ENCODE data around the gene HSD11B2. TPM values are rescaled to one million over a fixed set of nuclear protein-coding genes. Genes with fewer than 3 reads are reported as not detected.
A peak's percentile ranks its signal among the peaks of the same experiment; 100 is the strongest.

The HSD11B2 gene
- total RNA-seq, 3 donors from 2014 or later (not counting 1 experiment from before 2014, with no cell fraction given), result not detected

GRCh38 chr16:67445126-67445426 lies 14.2 kb downstream of the HSD11B2 start:
- H3K9me3 ChIP-seq (ENCODE audit: control insufficient read depth, insufficient read depth, low read length), result no peaks in the 10 kb centered on the region
- H3K36me3 ChIP-seq (ENCODE audit: control insufficient read depth, insufficient read depth, low read length), result peaks cover 52% of the 10 kb centered on the region
- 98% methylated on average over 7 of the region's 7 CpGs for WGBS (ENCODE audit: insufficient coverage)
- no peak overlapping the region for H3K4me3 Mint-ChIP-seq
- no peaks in the 10 kb centered on the region for H3K27me3 ChIP-seq (ENCODE audit: control insufficient read depth, insufficient read depth, low read length)
- H3K4me1 Mint-ChIP-seq, result peaks cover 22 to 40% of the 10 kb centered on the region in 2 donors
- no peaks in the 10 kb centered on the region for H3K36me3 Mint-ChIP-seq
- ATAC-seq (no peak), DNase-seq (no peak)
- H3K27ac ChIP-seq (ENCODE audit: low read length), result no peak overlapping the region
- intact Hi-C loops (cut with micrococcal nuclease), result no loop called here
- H3K4me3 ChIP-seq (ENCODE audit: low read length), result no peak overlapping the region
- no peaks in the 10 kb centered on the region for H3K4me1 ChIP-seq (ENCODE audit: control insufficient read depth, insufficient read depth, low read length)
- H3K27me3 Mint-ChIP-seq (ENCODE audit: low read depth in 2 of 2), result no peaks in the 10 kb centered on the region
- no peak for TF ChIP-seq CTCF (IDR thresholded peaks at IDR 0.05)
- peak overlapping the region in 1 of 2 donors; percentile 68 for H3K27ac Mint-ChIP-seq
- no peaks in the 10 kb centered on the region for H3K9me3 Mint-ChIP-seq

GRCh38 chr16:67445441-67445912 lies 14.6 kb downstream of the HSD11B2 start:
- Histone ChIP-seq H3K4me3 (ENCODE audit: low read length) (no peak overlapping the region), H3K36me3 (ENCODE audit: control insufficient read depth, insufficient read depth, low read length) (peaks cover 53% of the 10 kb centered on the region), H3K9me3 (ENCODE audit: control insufficient read depth, insufficient read depth, low read length) (no peaks in the 10 kb centered on the region), H3K4me1 (ENCODE audit: control insufficient read depth, insufficient read depth, low read length) (no peaks in the 10 kb centered on the region), H3K27ac (ENCODE audit: low read length) (no peak overlapping the region), H3K27me3 (ENCODE audit: control insufficient read depth, insufficient read depth, low read length) (no peaks in the 10 kb centered on the region)
- no peak for TF ChIP-seq CTCF (IDR thresholded peaks at IDR 0.05)
- Mint-ChIP-seq H3K27ac (peak overlapping the region in 1 of 2 donors; percentile 68), H3K9me3 (no peaks in the 10 kb centered on the region), H3K4me1 (peaks cover 25 to 44% of the 10 kb centered on the region in 2 donors), H3K27me3 (ENCODE audit: low read depth in 2 of 2) (no peaks in the 10 kb centered on the region), H3K4me3 (no peak overlapping the region), H3K36me3 (no peaks in the 10 kb centered on the region)
- ATAC-seq (no peak), DNase-seq (no peak)
- intact Hi-C loops (cut with micrococcal nuclease), result no loop called here
- 97% methylated on average over 3 of the region's 3 CpGs for WGBS (ENCODE audit: insufficient coverage)

- H3K9me3 ChIP-seq (ENCODE audit: control insufficient read depth, insufficient read depth, low read length), result no peaks in the 10 kb centered on the region
- H3K27me3 ChIP-seq (ENCODE audit: control insufficient read depth, insufficient read depth, low read length), result no peaks in the 10 kb centered on the region
- no peak for TF ChIP-seq CTCF (IDR thresholded peaks at IDR 0.05)
- peaks cover 29 to 52% of the 10 kb centered on the region in 2 donors for H3K4me1 Mint-ChIP-seq
- H3K9me3 Mint-ChIP-seq, result no peaks in the 10 kb centered on the region
- no peaks in the 10 kb centered on the region for H3K27me3 Mint-ChIP-seq (ENCODE audit: low read depth in 2 of 2)
- H3K4me1 ChIP-seq (ENCODE audit: control insufficient read depth, insufficient read depth, low read length), result no peaks in the 10 kb centered on the region
- peak overlapping the region in 1 of 2 donors; percentile 40 for H3K27ac Mint-ChIP-seq
- DNase-seq, result no peak
- H3K4me3 ChIP-seq (ENCODE audit: low read length), result no peak overlapping the region
- no peak overlapping the region for H3K27ac ChIP-seq (ENCODE audit: low read length)
- no peaks in the 10 kb centered on the region for H3K36me3 Mint-ChIP-seq
- H3K36me3 ChIP-seq (ENCODE audit: control insufficient read depth, insufficient read depth, low read length), result peaks cover 53% of the 10 kb centered on the region
- intact Hi-C loops (cut with micrococcal nuclease), result no loop called here
- ATAC-seq, result no peak
- WGBS (ENCODE audit: insufficient coverage), result 95% methylated on average over 12 of the region's 12 CpGs
- no peak overlapping the region for H3K4me3 Mint-ChIP-seq
Observed at GRCh38 chr16:67445913-67446907, 15.3 kb downstream of the HSD11B2 start.

Measured in natural killer cell (primary cell).